Measurements from ENCODE around the gene HK2.

DNA sequence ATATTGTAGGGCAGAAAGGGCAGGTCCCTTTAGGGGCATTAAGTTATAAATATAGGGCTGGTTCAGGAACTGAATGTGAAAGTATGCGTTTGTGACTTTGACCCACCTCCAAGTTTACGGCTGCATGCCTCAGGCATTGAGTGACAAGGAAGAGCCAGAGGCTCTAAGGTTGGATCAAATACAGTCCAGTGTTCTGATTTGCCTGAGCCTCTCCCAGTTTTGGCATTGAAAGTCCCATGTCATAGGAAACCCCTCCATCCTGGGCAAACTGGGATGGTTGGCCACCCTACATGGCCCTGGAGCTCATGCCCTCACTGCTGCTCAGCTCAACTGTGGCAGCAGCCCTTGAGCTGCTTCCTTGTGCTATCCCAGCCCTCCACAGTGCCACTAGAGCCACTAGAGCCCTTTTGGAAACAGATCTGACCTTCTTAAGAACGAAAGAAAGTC, 29.9 kb downstream of the HK2 start:
- no peak for TF ChIP-seq POLR2A (IDR thresholded peaks at IDR 0.05)
- TF ChIP-seq POLR2AphosphoS5 (IDR thresholded peaks at IDR 0.05) = no peak
- no peak for TF ChIP-seq CTCF (IDR thresholded peaks at IDR 0.05)
